ENCODE results near the gene PROZ. TPM values are rescaled to one million over a fixed set of nuclear protein-coding genes. Genes with fewer than 3 reads are reported as not detected.
A peak's percentile ranks its signal among the peaks of the same experiment; 100 is the strongest.

PROZ gene
- total RNA-seq, 1 donor from 2014 or later, result not detected

DNA sequence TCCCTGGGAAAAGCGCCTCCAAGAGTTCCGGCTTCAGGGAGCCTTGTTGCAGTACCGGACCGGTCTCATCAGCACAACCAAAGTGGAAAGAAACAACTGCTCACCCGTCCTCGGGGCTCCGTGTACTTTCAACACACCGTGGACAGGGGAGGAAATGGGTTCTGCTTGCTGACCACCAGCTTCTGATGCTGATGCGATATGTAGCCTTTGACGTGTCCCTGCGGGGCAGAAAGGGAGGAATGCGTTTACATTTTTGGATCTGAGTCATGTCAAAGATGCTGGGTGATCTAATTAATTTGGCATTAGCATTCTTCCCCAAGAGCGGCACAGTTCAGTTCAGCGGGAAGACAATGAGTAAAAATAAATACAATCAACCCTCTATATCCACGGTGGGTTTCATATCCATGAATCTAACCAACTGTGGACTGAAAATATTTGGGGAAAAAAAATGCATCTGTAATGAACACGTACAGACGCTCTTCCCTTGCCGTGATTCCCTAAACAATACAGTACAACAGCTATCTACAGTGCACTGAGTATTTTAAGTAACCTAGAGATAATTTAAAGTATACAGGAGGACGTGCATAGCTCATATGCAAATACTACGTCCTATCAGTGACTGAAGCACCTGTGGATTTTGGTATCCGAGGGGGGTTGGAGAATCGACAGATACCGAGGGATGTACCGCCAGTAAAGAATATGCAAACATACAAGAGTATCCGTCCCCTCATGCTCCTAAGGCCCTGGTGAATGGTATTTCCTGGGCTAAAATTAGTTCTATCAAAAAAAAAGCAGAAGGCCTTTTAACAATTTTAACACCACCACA, 19.8 kb downstream of the PROZ start:
- H3K9me3 Mint-ChIP-seq (ENCODE audit: unreplicated experiment), result no peaks in the 10 kb centered on the region
- H3K27ac Mint-ChIP-seq (ENCODE audit: unreplicated experiment), result peak overlapping the region; percentile 83
- peaks cover 50% of the 10 kb centered on the region for H3K36me3 Mint-ChIP-seq (ENCODE audit: unreplicated experiment)
- H3K27me3 Mint-ChIP-seq (ENCODE audit: unreplicated experiment), result no peaks in the 10 kb centered on the region
- H3K4me3 Mint-ChIP-seq (ENCODE audit: unreplicated experiment), result no peak overlapping the region
- peak; percentile 71 for DNase-seq (ENCODE audit: extremely low spot score, unreplicated experiment)
- TF ChIP-seq, protein P1, sequence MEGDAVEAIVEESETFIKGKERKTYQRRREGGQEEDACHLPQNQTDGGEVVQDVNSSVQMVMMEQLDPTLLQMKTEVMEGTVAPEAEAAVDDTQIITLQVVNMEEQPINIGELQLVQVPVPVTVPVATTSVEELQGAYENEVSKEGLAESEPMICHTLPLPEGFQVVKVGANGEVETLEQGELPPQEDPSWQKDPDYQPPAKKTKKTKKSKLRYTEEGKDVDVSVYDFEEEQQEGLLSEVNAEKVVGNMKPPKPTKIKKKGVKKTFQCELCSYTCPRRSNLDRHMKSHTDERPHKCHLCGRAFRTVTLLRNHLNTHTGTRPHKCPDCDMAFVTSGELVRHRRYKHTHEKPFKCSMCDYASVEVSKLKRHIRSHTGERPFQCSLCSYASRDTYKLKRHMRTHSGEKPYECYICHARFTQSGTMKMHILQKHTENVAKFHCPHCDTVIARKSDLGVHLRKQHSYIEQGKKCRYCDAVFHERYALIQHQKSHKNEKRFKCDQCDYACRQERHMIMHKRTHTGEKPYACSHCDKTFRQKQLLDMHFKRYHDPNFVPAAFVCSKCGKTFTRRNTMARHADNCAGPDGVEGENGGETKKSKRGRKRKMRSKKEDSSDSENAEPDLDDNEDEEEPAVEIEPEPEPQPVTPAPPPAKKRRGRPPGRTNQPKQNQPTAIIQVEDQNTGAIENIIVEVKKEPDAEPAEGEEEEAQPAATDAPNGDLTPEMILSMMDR (IDR thresholded peaks at IDR 0.05), result no peak
- H3K4me1 Mint-ChIP-seq (ENCODE audit: unreplicated experiment), result peaks cover 52% of the 10 kb centered on the region

- Mint-ChIP-seq H3K9me3 (ENCODE audit: unreplicated experiment) (no peaks in the 10 kb centered on the region), H3K4me3 (ENCODE audit: unreplicated experiment) (no peak overlapping the region), H3K27ac (ENCODE audit: unreplicated experiment) (peak overlapping the region; percentile 83), H3K27me3 (ENCODE audit: unreplicated experiment) (no peaks in the 10 kb centered on the region), H3K4me1 (ENCODE audit: unreplicated experiment) (peaks cover 57% of the 10 kb centered on the region), H3K36me3 (ENCODE audit: unreplicated experiment) (peaks cover 53% of the 10 kb centered on the region)
- DNase-seq (ENCODE audit: extremely low spot score, unreplicated experiment), result peak; percentile 15
- TF ChIP-seq, protein P1 (IDR thresholded peaks at IDR 0.05), result no peak
These were observed 20.4 kb downstream of the PROZ start for GRCh38 chr13:113178896-113179167.

DNA sequence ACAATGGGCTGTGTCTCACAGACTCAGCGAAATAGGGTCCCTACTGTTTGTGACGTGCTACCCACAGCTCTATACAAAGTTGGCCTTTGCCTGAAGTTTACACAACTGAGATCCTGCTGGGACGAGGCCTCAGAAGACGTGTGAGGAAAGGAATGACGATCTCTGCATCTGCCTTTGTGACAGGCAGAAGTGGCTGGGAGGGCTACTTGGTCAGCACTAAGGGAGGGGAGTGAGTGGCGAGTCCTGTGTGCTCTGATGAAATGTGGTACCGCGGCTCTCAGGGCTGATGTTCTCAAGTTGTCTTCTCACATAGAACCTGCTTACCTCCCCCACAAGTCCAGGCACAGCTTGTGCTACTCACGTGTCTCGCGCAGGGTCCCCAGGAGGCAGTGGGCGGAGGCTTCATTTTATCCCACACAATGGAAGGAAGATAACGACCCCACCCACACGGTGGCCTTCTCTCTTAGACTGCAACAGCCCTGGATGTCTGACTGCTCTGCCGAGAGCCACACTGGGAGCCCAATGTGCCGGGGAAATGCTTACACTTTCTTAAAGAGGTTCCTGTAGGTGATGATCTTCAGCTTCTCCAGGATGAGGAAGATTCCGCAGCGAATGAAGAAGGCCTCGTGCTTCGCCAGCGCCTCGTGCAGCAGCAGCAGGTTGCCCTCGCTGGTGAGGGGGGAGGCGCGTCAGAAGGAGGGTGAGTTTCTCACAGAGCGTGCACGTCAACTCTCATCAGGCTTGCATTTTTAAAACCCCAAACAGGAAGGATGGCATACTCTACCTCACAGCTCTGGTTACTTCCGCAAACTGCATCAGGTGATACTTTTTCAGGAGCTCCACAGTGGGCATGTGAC, 21.2 kb downstream of the PROZ start:
- no peak overlapping the region for H3K4me3 Mint-ChIP-seq (ENCODE audit: unreplicated experiment)
- H3K9me3 Mint-ChIP-seq (ENCODE audit: unreplicated experiment), result no peaks in the 10 kb centered on the region
- TF ChIP-seq, protein P1 (IDR thresholded peaks at IDR 0.05), result no peak
- H3K27ac Mint-ChIP-seq (ENCODE audit: unreplicated experiment), result peak overlapping the region; percentile 83
- peak; percentile 62 for DNase-seq (ENCODE audit: extremely low spot score, unreplicated experiment)
- H3K27me3 Mint-ChIP-seq (ENCODE audit: unreplicated experiment), result no peaks in the 10 kb centered on the region
- H3K36me3 Mint-ChIP-seq (ENCODE audit: unreplicated experiment), result peaks cover 49% of the 10 kb centered on the region
- peaks cover 63% of the 10 kb centered on the region for H3K4me1 Mint-ChIP-seq (ENCODE audit: unreplicated experiment)

DNA sequence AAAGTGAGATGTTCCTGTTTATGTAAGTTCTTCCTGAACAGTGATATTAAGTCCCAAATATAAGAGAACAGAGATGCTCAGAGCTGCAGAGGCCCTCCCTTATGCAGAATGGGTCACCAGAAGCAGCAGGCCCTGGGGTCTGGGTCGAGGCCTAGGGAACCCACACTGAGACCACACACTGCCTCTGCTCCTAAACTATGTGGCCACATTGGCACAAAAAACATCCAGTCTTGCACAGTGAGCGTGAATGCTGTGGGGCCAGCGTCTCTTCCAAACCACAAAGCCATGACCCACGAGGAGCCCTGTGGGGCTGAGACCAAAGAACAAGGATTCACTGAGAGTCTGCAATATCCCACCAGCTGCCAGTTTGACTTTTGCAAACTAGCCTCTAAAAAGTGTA, 23.6 kb downstream of the PROZ start:
- Mint-ChIP-seq H3K36me3 (ENCODE audit: unreplicated experiment) (peaks cover 38% of the 10 kb centered on the region), H3K4me3 (ENCODE audit: unreplicated experiment) (no peak overlapping the region), H3K27ac (ENCODE audit: unreplicated experiment) (peak overlapping the region; percentile 54), H3K9me3 (ENCODE audit: unreplicated experiment) (no peaks in the 10 kb centered on the region), H3K27me3 (ENCODE audit: unreplicated experiment) (no peaks in the 10 kb centered on the region), H3K4me1 (ENCODE audit: unreplicated experiment) (peaks cover 77% of the 10 kb centered on the region)
- peak; percentile 79 for DNase-seq (ENCODE audit: extremely low spot score, unreplicated experiment)
- TF ChIP-seq, protein P1 (IDR thresholded peaks at IDR 0.05), result no peak
